ENCODE measurements around the gene DAP.

DNA sequence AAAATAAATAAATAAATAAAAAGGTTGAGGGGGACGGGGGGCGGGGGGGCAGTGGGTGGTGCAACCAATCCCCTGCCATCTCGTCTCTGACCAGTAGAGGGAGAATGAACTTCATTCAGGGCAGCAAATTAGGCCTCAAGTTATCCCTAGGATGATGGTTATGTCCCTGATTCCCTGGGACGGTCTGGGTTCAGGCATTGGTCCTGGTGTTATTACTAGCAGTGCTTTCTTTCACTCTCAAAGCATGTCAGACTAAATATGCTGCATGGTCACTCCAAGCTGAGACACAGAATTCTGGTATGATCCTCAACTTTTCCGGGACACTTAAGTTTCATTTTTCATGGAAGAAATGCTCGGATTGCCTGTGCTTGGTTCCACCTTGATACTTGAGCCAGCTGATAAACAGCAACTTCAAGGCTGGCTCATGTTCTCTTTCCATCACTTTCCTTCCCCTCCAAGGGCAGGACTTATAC, 59.4 kb downstream of the DAP start:
- peak in 1 of 3 donors; percentile 16 for TF ChIP-seq CTCF (IDR thresholded peaks at IDR 0.05)
- no peak for TF ChIP-seq POLR2A (IDR thresholded peaks at IDR 0.05)
- no peak for TF ChIP-seq POLR2AphosphoS5 (IDR thresholded peaks at IDR 0.05)
